Measurements from ENCODE around the gene RTN4RL1.

DNA sequence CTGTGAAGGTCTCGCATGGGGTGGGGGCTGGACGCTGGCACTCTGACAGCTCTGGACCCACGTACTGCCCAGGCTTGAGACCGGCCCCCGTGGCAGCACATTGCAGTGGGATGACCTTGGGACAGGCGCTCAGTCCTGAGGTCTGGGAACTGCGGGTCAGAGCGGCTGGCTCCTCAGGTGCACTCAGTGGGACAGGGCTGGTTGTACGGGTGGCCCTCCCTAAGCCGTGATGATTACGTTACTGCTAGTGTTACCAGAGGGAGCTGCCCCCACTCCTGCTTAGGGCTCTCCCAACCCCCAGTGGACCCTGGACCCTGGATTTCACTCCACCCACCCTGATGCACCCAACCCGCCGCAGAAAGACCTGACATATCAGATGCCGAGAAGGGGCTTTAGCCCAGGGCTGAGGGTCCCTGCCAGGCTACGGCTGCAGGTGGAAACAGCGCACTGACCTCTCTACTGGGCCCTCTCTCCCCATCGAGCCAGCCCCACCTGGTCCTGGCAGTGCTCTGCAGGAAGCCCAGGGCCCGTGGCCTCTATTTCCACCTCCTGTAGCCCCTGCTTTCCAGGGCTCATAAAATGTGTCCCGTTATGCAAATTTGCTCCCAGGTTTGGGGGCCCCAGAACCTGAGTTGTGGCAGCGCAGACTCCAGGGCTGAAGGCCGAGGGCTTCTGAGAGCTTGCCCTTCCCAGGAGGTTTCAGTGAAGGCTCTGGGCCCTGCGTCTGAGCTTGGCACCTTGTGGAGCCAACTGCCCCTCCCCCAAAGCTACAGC, 77.2 kb downstream of the RTN4RL1 start:
- TF ChIP-seq CTCF (IDR thresholded peaks at IDR 0.05) (no peak), POLR2A (IDR thresholded peaks at IDR 0.05) (no peak), POLR2AphosphoS5 (IDR thresholded peaks at IDR 0.05) (no peak), EP300 (IDR thresholded peaks at IDR 0.05) (no peak)
